ENCODE data around the gene SEC14L1. TPM values are rescaled to one million over a fixed set of nuclear protein-coding genes. Genes with fewer than 3 reads are reported as not detected.

The SEC14L1 gene
- total RNA-seq, 2 experiments from 2014 or later: 97.3 to 98.5 TPM

- H3K27me3 ChIP-seq (ENCODE audit: control insufficient read depth in 1 of 2, insufficient read depth in 2 of 2, low read length in 2 of 2): no peaks in the 10 kb centered on the region
- intact Hi-C loops (cut with DNase I, micrococcal nuclease): no loop called here
- Mint-ChIP-seq H3K4me3 (no peak overlapping the region), H3K27ac (no peak overlapping the region), H3K27me3 (no peaks in the 10 kb centered on the region), H3K4me1 (ENCODE audit: low read depth) (no peaks in the 10 kb centered on the region), H3K9me3 (no peaks in the 10 kb centered on the region), H3K36me3 (ENCODE audit: low read depth) (peaks cover 95% of the 10 kb centered on the region)
- ChIA-PET POLR2A (no interaction called here), CTCF (no interaction called here)
- H3K36me3 ChIP-seq (ENCODE audit: insufficient read depth, low read length): peaks cover 91% of the 10 kb centered on the region
- no peaks in the 10 kb centered on the region for H3K4me1 ChIP-seq (ENCODE audit: insufficient read depth, low read length)
- TF ChIP-seq CTCF (IDR thresholded peaks at IDR 0.05): no peak
- no peaks in the 10 kb centered on the region for H3K9me3 ChIP-seq (ENCODE audit: control insufficient read depth in 1 of 2, insufficient read depth in 1 of 2, low read length in 2 of 2)
- H3K27ac ChIP-seq (ENCODE audit: low read depth in 1 of 2, low read length in 2 of 2): no peak overlapping the region
- ATAC-seq (ENCODE audit: poor library complexity) (no peak), DNase-seq (no peak)
- no peak overlapping the region for H3K4me3 ChIP-seq (ENCODE audit: low read length)
Measured at GRCh38 chr17:77210331-77210730, 69.6 kb downstream of the SEC14L1 start.

GRCh38 chr17:77210946-77211541 is 70.3 kb downstream of the SEC14L1 start:
- H3K27ac Mint-ChIP-seq: no peak overlapping the region
- intact Hi-C loops (cut with DNase I, micrococcal nuclease): no loop called here

GRCh38 chr17:77211681-77212080 is 70.9 kb downstream of the SEC14L1 start:
- ChIA-PET POLR2A (no interaction called here), CTCF (no interaction called here)
- Histone ChIP-seq H3K27me3 (ENCODE audit: control insufficient read depth in 1 of 2, insufficient read depth in 2 of 2, low read length in 2 of 2) (no peaks in the 10 kb centered on the region), H3K9me3 (ENCODE audit: control insufficient read depth in 1 of 2, insufficient read depth in 1 of 2, low read length in 2 of 2) (no peaks in the 10 kb centered on the region), H3K27ac (ENCODE audit: low read depth in 1 of 2, low read length in 2 of 2) (no peak overlapping the region), H3K4me1 (ENCODE audit: insufficient read depth, low read length) (no peaks in the 10 kb centered on the region), H3K4me3 (ENCODE audit: low read length) (no peak overlapping the region), H3K36me3 (ENCODE audit: insufficient read depth, low read length) (peaks cover 83% of the 10 kb centered on the region)
- H3K27ac Mint-ChIP-seq: no peak overlapping the region
- peaks cover 90% of the 10 kb centered on the region for H3K36me3 Mint-ChIP-seq (ENCODE audit: low read depth)
- no peak for TF ChIP-seq CTCF (IDR thresholded peaks at IDR 0.05)
- H3K9me3 Mint-ChIP-seq: no peaks in the 10 kb centered on the region
- no peak for DNase-seq
- no peaks in the 10 kb centered on the region for H3K4me1 Mint-ChIP-seq (ENCODE audit: low read depth)
- intact Hi-C loops (cut with DNase I, micrococcal nuclease): no loop called here
- no peak overlapping the region for H3K4me3 Mint-ChIP-seq
- no peak for ATAC-seq (ENCODE audit: poor library complexity)
- no peaks in the 10 kb centered on the region for H3K27me3 Mint-ChIP-seq

More at GRCh38 chr17:77210946-77211541, 70.3 kb downstream of the SEC14L1 start:
- POLR2A ChIA-PET: no interaction called here
- CTCF ChIA-PET: no interaction called here
- H3K27me3 ChIP-seq (ENCODE audit: control insufficient read depth in 1 of 2, insufficient read depth in 2 of 2, low read length in 2 of 2): no peaks in the 10 kb centered on the region
- no peak overlapping the region for H3K4me3 ChIP-seq (ENCODE audit: low read length)
- no peak for TF ChIP-seq CTCF (IDR thresholded peaks at IDR 0.05)
- H3K4me3 Mint-ChIP-seq: no peak overlapping the region
- H3K9me3 ChIP-seq (ENCODE audit: control insufficient read depth in 1 of 2, insufficient read depth in 1 of 2, low read length in 2 of 2): no peaks in the 10 kb centered on the region
- H3K27me3 Mint-ChIP-seq: no peaks in the 10 kb centered on the region
- H3K4me1 Mint-ChIP-seq (ENCODE audit: low read depth): no peaks in the 10 kb centered on the region
- H3K27ac ChIP-seq (ENCODE audit: low read depth in 1 of 2, low read length in 2 of 2): no peak overlapping the region
- DNase-seq (no peak), ATAC-seq (ENCODE audit: poor library complexity) (no peak)
- no peaks in the 10 kb centered on the region for H3K4me1 ChIP-seq (ENCODE audit: insufficient read depth, low read length)
- H3K36me3 ChIP-seq (ENCODE audit: insufficient read depth, low read length): peaks cover 85% of the 10 kb centered on the region
- H3K36me3 Mint-ChIP-seq (ENCODE audit: low read depth): peaks cover 91% of the 10 kb centered on the region
- no peaks in the 10 kb centered on the region for H3K9me3 Mint-ChIP-seq
